HFF-Myc (cell line): ENCODE data around the gene PRADC1.
"Not testable (repeated sequence)": the region's sequence is repeated elsewhere in the genome, so short reads cannot be mapped to it uniquely, and the experiment has no call there.

Source experiments
- DNase-seq: peaks from one replicate; pipeline ENCODE4 v3.0.0-alpha.2; 2011; ENCODE audit warnings: low read depth; ENCODE audit errors: extremely low read depth
- H3K4me3 ChIP-seq: replicated peaks from 2 replicates; pipeline ENCODE4 v1.5.1; 2011; ENCODE audit warnings: low read depth, mild to moderate bottlenecking, control low read depth, low read length
- CTCF ChIP-seq: IDR thresholded peaks from 2 replicates; pipeline ENCODE4 v1.5.1; 2012; ENCODE audit warnings: mild to moderate bottlenecking, low read depth, low read length, control low read depth; ENCODE audit errors: missing control alignments

Gene PRADC1

DNA sequence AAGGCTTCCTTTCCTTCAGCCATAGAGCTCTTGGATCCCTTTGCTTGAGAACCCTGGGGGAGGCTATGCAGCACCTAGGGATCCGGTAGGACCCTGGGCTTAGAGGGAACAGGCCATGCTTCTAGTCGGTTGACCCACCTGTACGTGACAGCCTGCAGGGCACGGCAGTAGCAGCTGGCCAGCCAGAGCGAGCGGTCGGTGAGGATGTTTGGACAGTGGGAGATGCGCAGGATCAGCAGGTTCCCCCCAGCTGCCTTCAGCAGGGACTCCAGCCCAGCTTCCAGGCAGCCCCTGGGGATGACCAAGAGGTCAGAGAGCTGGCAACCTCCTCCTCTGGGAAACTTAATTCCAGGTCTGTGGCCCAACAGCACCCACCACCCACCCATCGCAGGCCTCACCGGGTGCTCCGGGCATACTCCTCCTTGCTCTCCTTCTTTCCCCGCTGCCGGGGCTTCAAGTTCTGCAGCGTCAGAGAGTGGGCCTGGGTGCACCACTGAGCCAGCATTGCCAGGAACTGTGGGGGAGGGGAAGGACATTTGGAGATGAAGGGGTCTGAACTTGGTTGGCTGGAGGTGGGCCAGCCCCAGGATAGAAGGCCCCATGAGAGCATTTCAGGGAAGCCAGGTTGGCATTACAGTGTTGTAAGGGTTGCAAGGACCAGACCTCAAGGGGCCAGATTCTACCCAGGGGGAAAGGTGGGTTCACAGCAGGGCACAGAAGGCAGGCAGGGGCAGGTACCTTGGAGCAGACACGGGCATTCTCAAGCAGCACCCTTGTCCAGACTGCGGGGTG, 30.7 kb upstream of the PRADC1 start:
- no peak for DNase-seq
- no peak overlapping the region for H3K4me3 ChIP-seq
- TF ChIP-seq CTCF: no peak

GRCh38 chr2:73262691-73263429, 29.8 kb upstream of the PRADC1 start:
- DNase-seq, H3K4me3 ChIP-seq: not testable (repeated sequence)

- no peak overlapping the region for H3K4me3 ChIP-seq
- DNase-seq: no peak
- no peak for TF ChIP-seq CTCF
These were observed 29.1 kb upstream of the PRADC1 start for GRCh38 chr2:73262108-73262651.

- H3K4me3 ChIP-seq: no peak overlapping the region
- no peak for DNase-seq
- peak; percentile 33 for TF ChIP-seq CTCF
These were observed 27.4 kb upstream of the PRADC1 start for GRCh38 chr2:73260338-73260984.

DNA sequence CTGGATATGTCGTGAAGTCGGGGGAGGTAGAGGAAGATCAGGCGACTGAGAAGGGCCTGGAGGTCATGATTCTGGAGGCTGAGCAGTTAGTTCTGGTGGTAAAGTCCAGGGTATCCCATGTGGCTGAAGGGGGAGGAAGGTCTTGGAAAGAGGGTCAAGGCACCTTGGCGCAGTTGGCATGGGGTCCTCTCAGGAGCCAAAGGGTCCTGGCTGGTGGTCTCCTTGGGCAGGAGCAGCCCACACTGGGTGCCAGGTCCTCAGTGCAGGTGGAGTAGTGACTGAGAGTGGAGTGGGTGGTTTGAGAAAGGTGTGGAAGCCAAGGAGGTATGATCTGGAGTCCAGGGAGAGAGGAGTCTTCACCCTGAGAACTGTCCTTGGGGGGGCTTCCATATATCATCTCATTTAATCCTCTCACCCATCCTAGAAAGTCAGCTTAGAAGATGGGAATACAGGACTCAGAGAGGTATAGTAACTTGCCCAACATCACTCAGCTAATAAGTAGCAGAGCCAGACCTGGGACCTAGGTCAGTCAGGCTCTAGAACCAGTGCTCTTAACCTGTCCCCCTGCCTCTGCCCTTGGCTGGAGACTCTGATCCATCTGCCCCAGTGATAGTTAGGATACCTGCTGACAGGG, 26.8 kb upstream of the PRADC1 start:
- DNase-seq: no peak
- TF ChIP-seq CTCF: no peak
- H3K4me3 ChIP-seq: no peak overlapping the region

DNA sequence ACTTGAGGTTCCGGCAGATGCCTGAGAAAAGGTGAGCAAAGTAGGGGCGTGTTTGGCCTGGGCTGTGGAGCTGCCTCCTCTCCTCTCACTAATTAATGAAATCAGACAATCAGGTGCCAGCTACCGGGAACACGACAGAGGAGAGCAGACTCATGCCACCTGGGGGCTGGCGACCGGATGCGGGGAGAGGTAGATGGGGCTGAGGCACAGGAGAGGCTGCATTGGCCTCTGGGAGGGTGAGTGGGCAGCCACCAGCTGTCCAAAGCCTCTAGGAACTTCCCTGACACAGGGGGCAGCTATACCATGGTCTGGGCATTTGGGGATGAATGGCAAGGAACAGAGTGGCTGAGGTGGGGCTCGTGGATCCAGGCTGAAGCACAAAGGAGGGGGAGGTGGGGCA, 26.2 kb upstream of the PRADC1 start:
- DNase-seq: no peak
- TF ChIP-seq CTCF: no peak
- H3K4me3 ChIP-seq: no peak overlapping the region
